HG02981 (cell line): Measurements from ENCODE around the gene ADAM15.
A peak's percentile ranks its signal among the peaks of the same experiment; 100 is the strongest.

Source experiments
- ATAC-seq: cut with Tn5 transposase; IDR thresholded peaks from one replicate; pipeline ENCODE4 v1.9.1; 2021; ENCODE audit warnings: mild to moderate bottlenecking, moderate library complexity; ENCODE audit not compliant: unreplicated experiment

The ADAM15 gene

GRCh38 chr1:155050560-155051341 is at the start of gene ADAM15:
Gene ADAM15 (plus strand): TSS chr1:155051316. CDS start chr1:155051387, 71 bp downstream.
- ATAC-seq = peak; percentile 46

GRCh38 chr1:155001425-155001674 is 49.8 kb upstream of the ADAM15 start:
- ATAC-seq = no peak

- peak; percentile 59 for ATAC-seq
Measured at GRCh38 chr1:155001675-155002463, 49.2 kb upstream of the ADAM15 start.

- peak; percentile 0 for ATAC-seq
Measured at GRCh38 chr1:155002464-155003226, 48.5 kb upstream of the ADAM15 start, which contains the start of gene ZBTB7B. Gene ZBTB7B (plus strand): TSS chr1:155002802. CDS start chr1:155014661, 11,859 bp downstream.

GRCh38 chr1:155003227-155003765 is 47.8 kb upstream of the ADAM15 start:
- no peak for ATAC-seq

- ATAC-seq = no peak
Measured at GRCh38 chr1:155003766-155004351, 47.3 kb upstream of the ADAM15 start.

GRCh38 chr1:155004352-155005075 is 46.6 kb upstream of the ADAM15 start:
- no peak for ATAC-seq

GRCh38 chr1:155005076-155006011 is 45.8 kb upstream of the ADAM15 start:
- no peak for ATAC-seq

- no peak for ATAC-seq
Measured at GRCh38 chr1:155006601-155007101, 44.5 kb upstream of the ADAM15 start.

- no peak for ATAC-seq
Measured at GRCh38 chr1:155007251-155007828, 43.8 kb upstream of the ADAM15 start.

- no peak for ATAC-seq
Measured at GRCh38 chr1:155008015-155008941, 42.8 kb upstream of the ADAM15 start.

- ATAC-seq = no peak
Measured at GRCh38 chr1:155009221-155009711, 41.9 kb upstream of the ADAM15 start.

GRCh38 chr1:155009742-155010141 is 41.4 kb upstream of the ADAM15 start:
- no peak for ATAC-seq

GRCh38 chr1:155010211-155010918 is 40.8 kb upstream of the ADAM15 start:
- ATAC-seq = no peak

- ATAC-seq = no peak
Measured at GRCh38 chr1:155011004-155011416, 40.1 kb upstream of the ADAM15 start.

GRCh38 chr1:155011437-155012025 is 39.6 kb upstream of the ADAM15 start:
- ATAC-seq = no peak
